ENCODE data around the gene INSM2.

INSM2 gene, protein sequence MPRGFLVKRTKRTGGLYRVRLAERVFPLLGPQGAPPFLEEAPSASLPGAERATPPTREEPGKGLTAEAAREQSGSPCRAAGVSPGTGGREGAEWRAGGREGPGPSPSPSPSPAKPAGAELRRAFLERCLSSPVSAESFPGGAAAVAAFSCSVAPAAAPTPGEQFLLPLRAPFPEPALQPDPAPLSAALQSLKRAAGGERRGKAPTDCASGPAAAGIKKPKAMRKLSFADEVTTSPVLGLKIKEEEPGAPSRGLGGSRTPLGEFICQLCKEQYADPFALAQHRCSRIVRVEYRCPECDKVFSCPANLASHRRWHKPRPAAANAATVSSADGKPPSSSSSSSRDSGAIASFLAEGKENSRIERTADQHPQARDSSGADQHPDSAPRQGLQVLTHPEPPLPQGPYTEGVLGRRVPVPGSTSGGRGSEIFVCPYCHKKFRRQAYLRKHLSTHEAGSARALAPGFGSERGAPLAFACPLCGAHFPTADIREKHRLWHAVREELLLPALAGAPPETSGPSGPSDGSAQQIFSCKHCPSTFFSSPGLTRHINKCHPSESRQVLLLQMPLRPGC

DNA sequence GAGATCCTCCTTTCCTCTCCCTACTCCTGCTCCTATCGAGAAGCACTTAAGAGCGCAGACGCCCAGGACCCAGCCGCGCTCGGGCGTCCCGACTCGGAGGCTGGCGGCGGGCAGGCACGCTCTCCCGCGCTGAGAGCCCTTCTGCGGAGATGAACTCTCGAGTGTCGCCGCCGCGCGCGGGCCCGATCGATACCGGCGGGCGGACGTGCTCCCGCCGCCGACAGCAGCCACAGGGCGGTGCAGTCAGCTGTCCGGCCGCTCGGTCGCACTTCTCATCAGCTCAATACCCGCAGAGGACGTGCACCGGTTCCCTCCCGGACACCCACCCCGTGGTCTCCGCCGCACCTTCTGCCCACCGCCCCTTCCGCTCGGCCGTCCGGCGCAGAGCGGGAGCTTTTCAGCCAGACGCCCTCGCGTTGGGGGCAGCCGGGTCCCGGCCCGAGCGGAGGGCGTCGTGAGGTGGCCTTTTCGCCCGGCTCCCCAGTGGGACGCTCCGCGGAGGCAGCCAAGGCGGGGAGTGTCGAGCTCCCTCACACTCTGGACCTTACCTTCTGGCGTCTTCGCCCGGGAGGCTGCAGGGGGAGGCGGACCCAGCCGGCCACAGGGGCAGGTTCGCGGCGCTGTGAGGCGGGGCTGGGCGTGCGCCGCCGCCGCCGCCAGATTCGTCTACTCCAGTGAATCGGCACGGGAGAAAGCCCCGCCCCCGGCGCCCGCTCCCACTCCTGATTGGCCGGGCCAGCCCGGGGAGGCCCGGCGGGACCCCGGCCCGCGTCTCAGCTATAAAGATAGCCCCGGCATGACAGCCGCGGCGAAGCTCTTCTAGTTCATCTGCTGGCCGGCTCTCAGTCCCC lies at the start of gene INSM2:
Gene INSM2, plus strand, starts transcription at position 808 of the 851 bp plus-strand sequence. CDS start 89 bp downstream, outside the sequence.
- DNase-seq = peak; percentile 47

DNA sequence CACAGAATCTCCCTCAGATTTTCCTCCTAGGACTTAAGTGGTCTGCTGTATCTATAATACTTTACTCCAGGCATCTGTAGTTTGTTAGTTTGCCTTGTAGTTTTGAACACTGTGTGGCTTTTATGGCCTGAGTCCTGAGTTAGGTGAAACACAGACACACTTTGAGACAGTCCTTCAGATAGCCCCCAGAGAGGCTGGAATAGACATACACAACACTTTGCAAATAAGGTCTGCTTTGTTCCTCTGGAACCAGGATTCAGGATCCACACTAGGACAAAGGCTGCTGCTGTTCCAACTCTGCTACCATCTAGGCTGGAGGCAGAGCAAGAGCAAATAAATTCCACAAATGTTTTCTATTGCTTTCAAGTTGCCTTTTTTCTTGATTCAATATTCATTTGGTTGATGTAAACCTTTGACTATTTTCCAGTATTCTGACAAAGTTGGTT lies 41.4 kb upstream of the INSM2 start:
- DNase-seq = no peak

GRCh38 chr14:35495278-35495677 lies 38.7 kb upstream of the INSM2 start:
- no peak for DNase-seq

DNA sequence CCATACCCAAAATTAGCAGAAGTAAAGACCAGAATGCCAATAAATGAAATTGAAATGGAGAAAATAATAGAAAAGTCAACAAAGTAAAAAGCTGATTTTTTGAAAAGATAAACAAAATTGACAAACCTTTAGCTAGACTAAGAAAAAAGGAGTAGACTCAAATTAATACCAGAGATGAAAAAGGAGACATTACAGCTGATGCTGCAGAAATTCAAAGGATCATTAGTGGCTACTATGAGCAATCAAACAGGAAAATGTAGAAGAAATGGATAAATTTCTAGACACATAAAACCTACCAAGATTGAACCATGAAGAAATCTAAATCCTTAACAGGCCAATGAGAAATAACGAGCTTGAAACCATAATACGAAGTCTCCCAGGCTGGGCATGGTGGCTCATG lies 34.8 kb upstream of the INSM2 start:
- DNase-seq = no peak

DNA sequence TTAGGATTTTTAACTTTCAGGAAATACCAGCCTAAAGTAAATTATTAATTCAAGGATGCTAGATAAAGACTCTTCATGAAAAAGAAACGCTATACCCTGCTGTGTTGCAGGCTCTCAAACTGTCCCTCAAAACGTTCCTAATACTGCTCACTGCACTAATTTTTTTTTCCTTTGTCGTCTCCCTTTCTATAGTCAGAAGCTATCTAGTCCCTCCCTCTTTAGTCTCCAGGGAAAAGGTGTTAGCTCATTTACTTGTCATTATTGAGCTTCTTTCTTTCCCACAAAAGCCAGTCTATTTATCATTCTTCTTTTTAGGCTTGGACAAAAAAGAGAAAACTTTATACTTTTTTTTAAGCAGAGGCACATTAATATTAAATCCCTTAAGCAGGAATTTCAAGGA lies 30.3 kb upstream of the INSM2 start:
- DNase-seq = no peak

- DNase-seq = no peak
Observed at GRCh38 chr14:35504260-35504659, 29.7 kb upstream of the INSM2 start.

DNA sequence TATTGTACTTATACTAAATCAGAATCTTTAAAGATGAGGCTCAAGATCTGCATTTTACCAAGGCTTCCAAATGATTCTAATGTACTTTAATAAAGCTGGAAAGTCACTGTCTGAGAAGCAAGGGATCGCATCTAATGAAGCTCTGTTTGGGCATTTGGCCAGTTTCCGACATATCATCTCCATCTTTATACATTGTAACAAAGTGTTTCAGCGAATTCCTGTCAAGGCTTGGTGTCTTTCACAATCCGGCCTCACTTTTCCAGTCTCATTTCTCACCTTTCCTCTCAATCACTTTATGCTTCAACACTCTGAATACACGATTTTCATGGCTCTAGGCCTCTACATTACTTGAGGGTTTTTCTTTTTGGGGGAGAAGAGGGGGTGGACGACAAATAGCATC lies 27.5 kb upstream of the INSM2 start:
- no peak for DNase-seq

GRCh38 chr14:35506927-35507326 lies 27.0 kb upstream of the INSM2 start:
- DNase-seq = no peak

- no peak for DNase-seq
Observed at GRCh38 chr14:35509846-35510245, 24.1 kb upstream of the INSM2 start.

DNA sequence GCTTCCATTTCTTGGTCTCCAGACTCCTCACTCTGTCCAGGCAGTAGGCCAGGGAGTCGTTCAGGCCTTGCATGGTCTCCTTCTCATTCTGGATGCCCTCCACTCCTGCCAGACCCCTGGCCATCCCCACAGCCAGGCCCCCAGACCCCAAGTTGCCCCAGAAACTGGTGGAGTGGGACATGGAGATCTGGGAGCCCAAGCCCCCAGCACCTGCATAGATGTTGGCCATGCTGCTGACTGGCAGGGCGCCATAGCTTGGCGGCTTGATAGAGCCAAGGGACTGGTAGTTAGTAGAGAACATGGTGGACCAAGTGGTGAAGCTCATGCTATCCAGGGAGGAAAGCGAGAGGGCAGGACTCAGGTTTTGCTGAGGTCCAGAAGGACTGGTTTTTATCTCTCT lies 21.2 kb upstream of the INSM2 start:
- no peak for DNase-seq

DNA sequence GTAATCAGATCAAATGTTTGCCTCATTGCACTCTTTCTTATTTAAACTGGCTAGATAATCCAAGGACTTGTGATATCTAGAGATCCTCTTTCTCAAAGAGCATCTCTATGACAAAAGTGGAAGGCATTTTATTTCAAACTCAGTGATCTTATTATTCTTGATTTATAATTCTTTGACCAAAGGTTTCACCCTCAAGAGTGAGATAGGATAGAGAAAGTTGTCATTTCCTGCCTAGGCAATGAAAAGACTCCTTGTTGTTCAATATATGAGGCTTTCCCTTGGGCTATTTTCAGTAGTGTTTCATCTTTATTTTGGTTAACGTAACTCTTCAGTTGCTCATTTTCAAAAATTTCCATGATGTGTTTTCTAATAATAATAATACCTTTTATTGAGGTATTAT lies 18.0 kb upstream of the INSM2 start:
- DNase-seq = no peak

DNA sequence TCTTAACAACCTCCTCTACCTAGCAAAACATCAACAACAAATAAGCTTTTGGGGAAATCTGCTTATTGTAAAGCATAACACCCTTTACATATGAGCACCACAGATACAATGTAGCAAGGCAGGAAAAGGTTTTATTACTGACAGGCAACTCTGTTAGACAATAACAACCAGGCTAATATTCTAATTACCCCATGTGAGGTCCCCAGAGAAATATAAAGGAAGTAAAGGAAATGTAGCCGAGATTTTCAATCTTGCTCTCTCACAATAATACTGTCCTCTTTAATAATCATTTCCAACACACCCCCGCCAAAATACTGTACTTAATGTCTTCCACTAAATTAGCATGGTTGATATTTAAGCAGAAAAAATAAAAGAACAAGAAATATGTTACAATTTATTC lies 14.0 kb upstream of the INSM2 start:
- DNase-seq = no peak

DNA sequence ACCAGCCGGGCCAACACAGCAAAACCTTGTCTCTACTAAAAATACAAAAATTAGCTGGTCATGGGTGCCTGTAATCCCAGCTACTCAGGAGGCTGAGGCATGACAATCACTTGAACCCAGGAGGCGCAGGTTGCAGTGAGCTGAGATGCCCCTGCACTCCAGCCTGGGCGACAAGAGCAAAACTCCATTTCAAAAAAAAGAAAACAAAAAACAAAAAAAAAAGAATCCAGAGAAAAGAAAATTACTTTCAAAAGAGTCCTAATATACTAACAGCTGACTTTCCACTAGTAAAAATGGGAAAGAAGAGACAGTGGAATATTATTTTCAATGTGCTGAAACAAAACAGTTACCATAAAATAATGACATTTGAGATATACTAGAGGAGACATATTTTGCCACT lies 8.3 kb upstream of the INSM2 start:
- DNase-seq = no peak

GRCh38 chr14:35526962-35527361 lies 7.0 kb upstream of the INSM2 start:
- DNase-seq = no peak

- DNase-seq = no peak
Observed at GRCh38 chr14:35531960-35532747, 1.8 kb upstream of the INSM2 start.

GRCh38 chr14:35532783-35533356 lies 1.1 kb upstream of the INSM2 start:
- DNase-seq = no peak

- DNase-seq = no peak
Observed at GRCh38 chr14:35534208-35534872, 376 bp downstream of the INSM2 start.

DNA sequence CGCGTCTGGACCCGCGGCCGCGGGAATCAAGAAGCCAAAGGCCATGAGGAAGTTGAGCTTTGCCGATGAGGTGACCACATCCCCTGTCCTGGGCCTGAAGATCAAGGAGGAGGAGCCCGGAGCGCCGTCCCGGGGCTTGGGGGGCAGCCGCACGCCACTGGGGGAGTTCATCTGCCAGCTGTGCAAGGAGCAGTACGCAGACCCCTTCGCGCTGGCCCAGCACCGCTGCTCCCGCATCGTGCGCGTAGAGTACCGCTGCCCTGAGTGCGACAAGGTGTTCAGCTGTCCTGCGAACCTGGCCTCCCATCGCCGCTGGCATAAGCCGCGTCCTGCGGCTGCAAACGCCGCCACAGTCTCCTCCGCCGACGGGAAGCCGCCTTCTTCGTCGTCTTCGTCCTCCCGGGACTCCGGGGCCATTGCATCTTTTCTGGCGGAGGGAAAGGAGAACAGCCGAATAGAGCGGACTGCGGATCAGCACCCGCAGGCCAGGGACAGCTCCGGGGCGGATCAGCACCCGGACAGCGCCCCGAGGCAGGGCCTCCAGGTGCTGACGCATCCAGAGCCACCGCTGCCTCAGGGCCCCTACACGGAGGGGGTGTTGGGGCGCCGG lies 1.0 kb downstream of the INSM2 start:
- DNase-seq = peak; percentile 53

- no peak for DNase-seq
Observed at GRCh38 chr14:35535483-35536112, 1.6 kb downstream of the INSM2 start.

DNA sequence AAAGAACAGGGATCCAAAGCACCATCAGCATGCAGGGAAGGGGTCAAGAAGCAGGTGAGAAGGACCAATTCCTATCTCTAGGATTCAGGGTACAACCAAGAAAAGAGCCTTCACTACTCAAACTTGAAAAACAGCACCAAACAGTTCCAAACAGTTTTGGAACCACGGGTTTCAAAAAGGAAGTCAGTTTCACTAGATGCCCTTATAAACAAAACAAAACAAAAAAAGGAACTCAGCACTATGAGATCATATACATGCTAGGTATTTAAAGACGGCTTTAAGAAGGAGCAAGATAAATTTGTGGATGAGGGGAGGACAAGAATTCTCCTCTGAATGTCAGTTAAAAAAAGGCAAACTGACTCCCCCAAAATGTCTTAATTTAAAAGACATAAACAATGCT lies 6.0 kb downstream of the INSM2 start:
- no peak for DNase-seq

- DNase-seq = no peak
Observed at GRCh38 chr14:35543006-35543405, 9.0 kb downstream of the INSM2 start.
